Effector memory CD8-positive, alpha-beta T cell (primary cell): ENCODE measurements around the gene SLC25A21.

ENCODE experiments used
- ATAC-seq: fragments of 150-1000 bp; cut with Tn5 transposase; replicated peaks from 2 replicates; pipeline ENCODE4 v1.10.0; 2021; ENCODE audit warnings: mild to moderate bottlenecking, moderate library complexity
- DNase-seq, 3 experiments: peaks; one replicate each; pipeline ENCODE4 v3.0.0; 2021
- H3K27ac Mint-ChIP-seq, 2 donors: one replicate each; pipeline ENCODE4 v1.8.0; 2022; ENCODE audit warnings: mild to moderate bottlenecking in 2 of 2, mixed read lengths in 2 of 2, moderate library complexity in 2 of 2
- H3K27me3 Mint-ChIP-seq, 2 donors: one replicate each; pipeline ENCODE4 v1.8.0; 2022; ENCODE audit warnings: mixed read lengths in 2 of 2
- H3K36me3 Mint-ChIP-seq: one replicate; pipeline ENCODE4 v1.8.0; 2022; ENCODE audit warnings: mild to moderate bottlenecking, moderate library complexity, mixed read lengths; ENCODE audit not compliant: insufficient read depth
- H3K4me1 Mint-ChIP-seq, 2 donors: one replicate each; pipeline ENCODE4 v1.8.0; 2022; ENCODE audit warnings: low read depth in 2 of 2, mixed read lengths in 2 of 2
- H3K4me3 Mint-ChIP-seq, 2 donors: one replicate each; pipeline ENCODE4 v1.8.0; 2022; ENCODE audit warnings: mild to moderate bottlenecking in 2 of 2, mixed read lengths in 2 of 2, moderate library complexity in 2 of 2
- H3K9me3 Mint-ChIP-seq, 2 donors: one replicate each; pipeline ENCODE4 v1.8.0; 2022; ENCODE audit warnings: mixed read lengths in 2 of 2

Gene SLC25A21

DNA sequence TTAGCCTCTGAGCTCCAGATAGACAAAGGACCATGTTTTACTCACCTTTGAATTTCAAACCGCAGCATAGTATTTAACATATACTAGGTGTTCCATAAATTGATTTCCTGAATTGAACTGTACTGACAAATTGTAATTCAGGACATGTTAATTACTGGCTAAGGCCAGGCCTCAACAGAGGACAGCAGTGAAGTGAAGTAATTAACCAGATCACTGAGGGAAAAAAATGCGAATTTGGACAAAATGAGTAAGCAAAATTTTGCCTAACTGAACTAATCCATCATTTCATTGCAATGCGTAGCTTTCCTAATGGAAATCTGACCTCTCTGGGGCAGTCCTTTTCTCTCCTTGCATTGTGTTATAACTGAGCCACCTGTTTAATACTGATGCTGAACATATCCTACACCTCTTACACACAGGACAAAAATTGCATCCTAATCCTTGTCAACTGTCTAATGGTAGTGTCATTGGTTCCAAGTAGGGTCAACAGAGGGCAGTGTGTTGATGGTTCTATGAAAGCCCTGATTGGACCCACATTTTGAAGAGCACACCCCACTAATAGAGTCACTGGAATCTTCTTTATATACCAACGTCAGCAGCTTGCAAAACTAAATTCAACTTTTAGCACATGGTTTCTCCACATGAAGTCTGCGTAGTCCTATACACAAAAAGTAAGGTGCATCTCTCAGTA lies 148.4 kb downstream of the SLC25A21 start:
- ATAC-seq (no peak), DNase-seq (no peak)
- Mint-ChIP-seq H3K9me3 (peaks cover 0 to 7% of the 10 kb centered on the region in 2 donors), H3K4me1 (no peaks in the 10 kb centered on the region), H3K4me3 (no peak overlapping the region), H3K36me3 (no peaks in the 10 kb centered on the region), H3K27me3 (no peaks in the 10 kb centered on the region), H3K27ac (no peak overlapping the region)

DNA sequence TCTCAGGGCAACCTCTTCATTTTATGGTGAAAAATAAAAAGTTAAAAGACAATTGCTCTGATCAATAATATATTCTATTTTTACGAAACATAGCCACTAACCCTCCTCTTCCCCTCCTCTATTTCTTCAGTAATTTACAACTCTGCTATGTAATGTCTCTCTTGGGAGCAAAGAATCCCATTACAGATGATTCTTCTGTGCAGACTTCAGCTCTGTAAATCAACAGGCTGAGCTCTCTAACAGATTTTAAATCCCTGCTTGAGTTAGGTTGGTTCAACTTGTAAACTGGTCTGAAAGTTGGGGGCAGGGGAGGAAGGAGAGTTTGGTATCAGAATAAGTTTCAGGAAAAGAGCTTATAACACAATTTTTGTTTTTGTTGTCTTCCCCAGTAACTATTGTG lies 151.0 kb downstream of the SLC25A21 start:
- Mint-ChIP-seq H3K4me1 (no peaks in the 10 kb centered on the region), H3K9me3 (peaks cover 8 to 13% of the 10 kb centered on the region in 2 donors), H3K4me3 (no peak overlapping the region), H3K36me3 (no peaks in the 10 kb centered on the region), H3K27me3 (no peaks in the 10 kb centered on the region), H3K27ac (no peak overlapping the region)
- no peak for DNase-seq
- ATAC-seq: no peak

DNA sequence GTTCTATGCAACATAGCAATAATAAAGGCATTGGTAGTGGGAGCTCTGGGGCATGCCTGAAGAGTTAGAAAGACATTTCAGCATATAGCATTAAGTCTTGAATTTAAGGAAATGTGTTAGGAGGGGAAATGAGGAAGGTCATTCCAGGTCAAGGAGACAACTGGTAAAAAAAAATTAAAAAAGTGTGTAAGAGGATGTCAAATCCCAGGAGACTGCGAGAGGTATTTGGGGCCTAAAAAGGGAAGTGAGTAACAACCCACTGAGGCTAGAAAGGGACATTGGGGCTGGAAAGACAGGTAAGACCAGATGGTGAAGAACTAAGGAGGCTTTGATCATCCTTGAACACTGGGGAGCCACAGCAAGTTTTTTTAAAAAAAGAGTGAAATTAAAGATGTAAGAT lies 152.9 kb downstream of the SLC25A21 start:
- Mint-ChIP-seq H3K4me1 (no peaks in the 10 kb centered on the region), H3K9me3 (peaks cover 10 to 13% of the 10 kb centered on the region in 2 donors)

DNA sequence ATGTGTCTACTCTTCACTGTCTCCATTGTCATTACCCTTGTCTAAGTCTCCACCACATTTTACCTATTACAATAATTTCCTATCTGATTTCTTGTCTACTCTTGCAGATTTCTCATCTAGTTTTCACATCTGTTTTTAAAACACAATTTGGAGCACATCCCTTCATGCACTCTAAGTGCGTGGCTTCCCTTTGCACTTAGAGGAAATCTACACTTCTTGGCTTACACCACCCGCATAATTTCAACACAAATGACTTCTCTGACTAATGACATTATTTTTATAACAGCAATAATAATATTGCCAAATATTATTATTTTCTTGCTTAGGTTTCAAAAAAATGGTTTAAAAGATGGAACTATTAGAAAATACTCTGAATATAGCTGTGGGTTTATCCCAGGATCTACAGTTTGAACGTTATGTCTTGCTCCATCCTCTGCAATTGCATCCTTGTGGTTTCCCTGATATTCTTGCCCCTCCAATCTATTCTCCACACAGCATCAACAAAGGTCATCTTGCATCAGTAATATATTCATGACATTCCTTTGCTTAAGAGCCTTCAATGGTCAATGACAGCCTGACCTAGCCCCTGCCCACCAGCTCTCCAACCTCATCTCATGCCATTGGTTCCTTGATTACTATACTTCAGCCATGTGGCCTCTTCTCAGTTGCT lies 153.7 kb downstream of the SLC25A21 start:
- H3K4me1 Mint-ChIP-seq: no peaks in the 10 kb centered on the region
- H3K27ac Mint-ChIP-seq: no peak overlapping the region

More for the DNA sequence above, 152.9 kb downstream of the SLC25A21 start:
- H3K4me3 Mint-ChIP-seq: no peak overlapping the region
- no peak overlapping the region for H3K27ac Mint-ChIP-seq
- H3K27me3 Mint-ChIP-seq: no peaks in the 10 kb centered on the region
- no peak for DNase-seq
- no peaks in the 10 kb centered on the region for H3K36me3 Mint-ChIP-seq
- no peak for ATAC-seq

DNA sequence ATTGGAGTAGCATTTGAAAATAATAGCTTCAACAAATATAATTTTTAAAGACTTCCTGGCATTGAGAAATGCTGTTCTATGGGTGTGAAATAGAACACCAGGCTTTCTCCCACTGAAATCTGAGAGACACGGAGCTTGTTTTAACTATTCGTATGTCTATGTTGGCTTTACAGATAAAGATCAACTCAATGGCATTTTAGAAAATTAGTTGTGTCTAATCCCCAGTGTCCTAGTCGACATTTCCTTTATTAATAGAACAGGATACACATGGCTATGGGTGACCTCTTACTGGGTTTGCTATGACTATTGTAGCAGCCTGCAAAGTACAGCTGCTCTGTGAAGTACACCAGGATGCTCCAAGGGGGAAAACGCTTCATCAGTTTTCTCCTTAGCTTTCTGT lies 159.3 kb downstream of the SLC25A21 start:
- Mint-ChIP-seq H3K27ac (no peak overlapping the region), H3K4me3 (no peak overlapping the region), H3K27me3 (no peaks in the 10 kb centered on the region), H3K9me3 (peaks cover 9 to 10% of the 10 kb centered on the region in 2 donors), H3K36me3 (no peaks in the 10 kb centered on the region), H3K4me1 (no peaks in the 10 kb centered on the region)
- ATAC-seq: no peak
- DNase-seq: no peak

More for the DNA sequence above, 153.7 kb downstream of the SLC25A21 start:
- no peak for ATAC-seq
- H3K36me3 Mint-ChIP-seq: no peaks in the 10 kb centered on the region
- H3K27me3 Mint-ChIP-seq: no peaks in the 10 kb centered on the region
- peaks cover 10 to 13% of the 10 kb centered on the region in 2 donors for H3K9me3 Mint-ChIP-seq
- DNase-seq: no peak
- H3K4me3 Mint-ChIP-seq: no peak overlapping the region

DNA sequence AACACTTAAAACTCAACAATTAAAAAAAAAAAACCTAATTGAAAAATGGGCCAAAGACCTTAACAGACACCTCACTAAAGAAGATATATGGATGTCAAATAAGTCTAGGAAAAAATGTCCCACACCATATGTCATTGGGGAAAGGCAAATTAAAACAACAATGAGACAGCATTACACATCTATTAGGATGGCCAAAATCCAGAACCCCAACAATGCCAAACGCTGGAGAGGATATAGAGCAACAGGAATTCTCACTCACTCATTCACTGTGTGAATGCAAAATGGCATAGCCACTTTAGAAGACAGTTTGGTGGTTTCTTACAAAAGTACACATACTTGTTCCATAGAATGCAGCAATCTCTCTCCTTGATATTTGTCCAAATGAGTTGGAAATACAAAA lies 173.7 kb downstream of the SLC25A21 start:
- H3K27ac Mint-ChIP-seq: no peak overlapping the region
- H3K4me3 Mint-ChIP-seq: no peak overlapping the region

DNA sequence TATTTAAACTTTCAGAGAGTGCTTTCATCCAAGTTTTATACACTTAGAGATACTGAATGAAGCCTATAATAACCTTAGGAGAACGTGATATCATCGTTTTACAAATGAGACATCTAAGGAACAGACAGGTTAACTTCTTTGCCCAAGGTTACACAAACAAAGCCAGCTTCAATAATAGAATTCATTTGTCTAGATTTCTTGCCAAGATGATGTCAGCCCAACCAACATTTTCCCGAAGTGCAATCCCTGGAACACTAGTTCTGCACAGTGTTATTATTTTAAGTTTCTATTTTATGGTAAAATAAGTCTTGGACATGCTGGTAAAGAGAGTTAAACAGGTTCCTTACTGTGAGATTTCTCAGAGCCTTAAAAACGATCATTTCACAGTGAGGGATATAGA lies 174.6 kb downstream of the SLC25A21 start:
- ATAC-seq: no peak
- no peak for DNase-seq
- H3K9me3 Mint-ChIP-seq: peaks cover 9 to 11% of the 10 kb centered on the region in 2 donors

More for the DNA sequence above, 173.7 kb downstream of the SLC25A21 start:
- no peak for ATAC-seq
- Mint-ChIP-seq H3K36me3 (no peaks in the 10 kb centered on the region), H3K27me3 (no peaks in the 10 kb centered on the region), H3K9me3 (peaks cover 9 to 11% of the 10 kb centered on the region in 2 donors), H3K4me1 (no peaks in the 10 kb centered on the region)
- no peak for DNase-seq

DNA sequence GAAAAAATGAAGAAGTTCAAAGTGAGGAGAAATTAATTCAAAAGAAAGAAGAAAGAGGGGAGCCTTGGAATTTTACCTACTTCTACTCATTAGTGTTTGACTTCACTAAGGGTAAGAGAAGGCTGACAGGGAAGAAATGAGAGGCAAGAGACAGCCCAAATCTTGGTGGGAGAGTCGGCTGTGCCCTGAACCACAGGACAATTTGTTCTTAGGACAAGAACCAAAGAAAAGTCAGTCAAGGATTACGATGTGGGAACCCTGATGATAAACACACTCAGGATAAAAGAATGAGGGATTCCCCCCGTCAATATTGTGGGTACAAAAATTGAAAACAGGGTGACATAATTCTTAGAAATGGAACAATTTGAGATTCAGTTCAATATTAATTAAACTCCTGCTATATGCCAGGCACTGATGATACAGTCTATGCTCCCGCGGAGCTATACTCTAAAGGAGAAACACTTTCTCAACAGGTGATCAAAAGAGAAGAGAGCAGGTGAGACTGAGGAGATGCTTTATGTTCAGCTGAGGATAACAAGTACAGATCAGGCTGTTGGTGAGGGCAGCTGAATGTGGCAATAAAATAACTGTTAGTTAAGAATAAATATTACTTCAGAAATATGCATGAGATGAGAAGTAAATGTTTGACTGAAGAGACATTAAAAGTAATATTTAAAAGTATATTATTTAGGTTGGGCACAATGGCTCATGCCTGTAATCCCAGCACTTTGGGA lies 175.4 kb downstream of the SLC25A21 start:
- ATAC-seq: no peak
- Mint-ChIP-seq H3K9me3 (peaks cover 7 to 11% of the 10 kb centered on the region in 2 donors), H3K36me3 (no peaks in the 10 kb centered on the region), H3K4me1 (no peaks in the 10 kb centered on the region), H3K27me3 (no peaks in the 10 kb centered on the region), H3K27ac (no peak overlapping the region), H3K4me3 (no peak overlapping the region)
- no peak for DNase-seq

More for the DNA sequence above, 174.6 kb downstream of the SLC25A21 start:
- no peaks in the 10 kb centered on the region for H3K4me1 Mint-ChIP-seq
- no peak overlapping the region for H3K4me3 Mint-ChIP-seq
- no peaks in the 10 kb centered on the region for H3K36me3 Mint-ChIP-seq
- no peaks in the 10 kb centered on the region for H3K27me3 Mint-ChIP-seq
- no peak overlapping the region for H3K27ac Mint-ChIP-seq

DNA sequence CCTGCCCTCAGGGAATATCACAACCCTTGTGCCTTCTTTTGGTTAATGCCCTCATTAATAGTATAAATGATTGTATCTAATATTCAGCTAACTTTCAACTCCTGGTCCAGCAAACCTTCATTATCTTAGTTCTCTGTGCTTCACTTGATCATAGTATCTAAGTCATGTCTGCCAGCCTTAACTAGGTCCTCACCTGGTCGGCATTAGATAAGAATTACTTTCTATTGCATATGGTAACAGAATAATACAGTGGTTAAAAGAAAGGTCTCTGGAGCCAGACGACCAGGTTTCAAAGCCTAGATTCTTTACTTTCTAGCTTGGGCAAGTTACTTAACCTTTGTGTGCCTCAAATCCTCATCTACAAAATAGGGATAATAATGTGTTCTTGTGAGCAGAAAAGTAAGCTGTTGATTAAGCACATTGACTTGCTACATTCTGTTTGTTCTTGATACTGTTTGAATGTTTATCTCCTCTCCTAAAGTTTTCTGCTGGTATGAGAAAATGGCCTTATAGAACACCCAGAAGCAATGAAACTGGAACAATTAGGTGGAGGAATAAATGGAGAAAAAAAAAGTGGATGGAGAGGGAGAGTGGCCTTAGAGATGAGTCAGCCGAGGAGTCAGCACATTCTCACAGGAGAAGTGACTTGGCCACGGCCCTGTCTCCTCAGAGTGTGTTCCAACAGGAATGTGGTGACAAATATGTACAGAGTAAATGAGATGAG lies 176.1 kb downstream of the SLC25A21 start:
- DNase-seq (no peak), ATAC-seq (no peak)
- Mint-ChIP-seq H3K4me1 (no peaks in the 10 kb centered on the region), H3K9me3 (peaks cover 7 to 11% of the 10 kb centered on the region in 2 donors), H3K4me3 (no peak overlapping the region), H3K27me3 (no peaks in the 10 kb centered on the region), H3K27ac (no peak overlapping the region), H3K36me3 (no peaks in the 10 kb centered on the region)

DNA sequence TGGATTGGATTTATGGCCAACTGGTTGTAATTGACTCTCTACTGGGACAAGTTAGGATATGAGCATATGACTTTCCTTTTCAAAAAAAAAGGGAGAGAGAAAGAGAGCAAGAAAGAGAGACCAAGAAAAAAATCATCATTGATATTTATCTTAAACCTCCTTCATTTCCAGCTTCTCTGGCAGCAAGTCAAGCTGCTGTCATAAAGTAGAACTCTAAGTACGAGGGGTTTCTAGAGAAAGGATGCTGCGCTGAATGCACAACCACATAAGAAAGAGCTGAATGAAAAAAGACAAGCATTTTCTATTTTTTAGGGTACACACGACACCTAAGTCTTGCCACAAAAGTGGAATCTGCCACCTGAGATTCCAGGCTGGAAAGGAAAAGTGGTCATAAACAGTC lies 182.6 kb downstream of the SLC25A21 start:
- Mint-ChIP-seq H3K27ac (no peak overlapping the region), H3K36me3 (no peaks in the 10 kb centered on the region), H3K4me3 (no peak overlapping the region), H3K9me3 (peaks cover 0 to 5% of the 10 kb centered on the region in 2 donors), H3K27me3 (no peaks in the 10 kb centered on the region), H3K4me1 (no peaks in the 10 kb centered on the region)
- ATAC-seq: no peak
- no peak for DNase-seq

DNA sequence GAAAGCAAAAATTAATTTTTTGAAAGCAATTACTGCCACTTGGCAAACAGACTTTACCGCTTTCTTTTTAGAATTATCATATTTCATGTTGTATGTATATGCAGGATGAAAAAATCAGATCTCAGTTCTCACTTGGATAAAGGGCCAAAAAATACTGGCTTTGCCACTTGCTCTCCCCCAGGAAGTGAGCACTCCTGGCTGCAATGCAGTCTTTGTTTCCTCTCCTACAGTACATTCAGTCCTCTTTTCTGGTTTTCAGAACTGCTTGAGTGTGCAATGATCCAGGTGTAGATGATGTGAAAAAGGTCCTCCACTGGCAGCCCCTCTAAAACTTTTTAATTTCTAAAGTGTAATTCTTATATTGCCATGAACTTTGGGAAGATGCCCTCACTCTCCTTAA lies 183.4 kb downstream of the SLC25A21 start:
- ATAC-seq: no peak
- H3K27ac Mint-ChIP-seq: no peak overlapping the region
- peaks cover 0 to 5% of the 10 kb centered on the region in 2 donors for H3K9me3 Mint-ChIP-seq
- no peak overlapping the region for H3K4me3 Mint-ChIP-seq
- H3K4me1 Mint-ChIP-seq: no peaks in the 10 kb centered on the region
- H3K36me3 Mint-ChIP-seq: no peaks in the 10 kb centered on the region
- DNase-seq: no peak
- H3K27me3 Mint-ChIP-seq: no peaks in the 10 kb centered on the region

DNA sequence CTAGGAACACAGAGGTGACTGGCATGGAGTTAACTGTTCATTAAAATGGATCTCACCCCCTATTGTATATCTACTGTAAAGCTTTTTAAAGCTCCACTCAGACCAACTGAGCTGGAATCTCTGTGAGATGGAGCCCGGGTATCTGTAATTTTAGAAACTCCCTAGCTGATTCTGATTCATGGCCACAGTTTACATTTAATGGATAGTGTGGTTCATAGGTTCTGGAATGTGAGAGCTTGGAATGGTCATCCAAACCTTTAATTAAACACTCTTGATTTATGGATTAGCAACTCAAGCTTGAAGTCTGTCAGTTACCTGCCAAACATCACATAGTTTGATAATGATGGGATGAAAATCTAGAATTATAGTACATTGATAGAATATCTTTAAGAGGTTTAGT lies 183.8 kb downstream of the SLC25A21 start:
- no peaks in the 10 kb centered on the region for H3K36me3 Mint-ChIP-seq
- peaks cover 0 to 5% of the 10 kb centered on the region in 2 donors for H3K9me3 Mint-ChIP-seq
- DNase-seq (no peak), ATAC-seq (no peak)
- H3K4me1 Mint-ChIP-seq: no peaks in the 10 kb centered on the region
- no peak overlapping the region for H3K27ac Mint-ChIP-seq
- H3K4me3 Mint-ChIP-seq: no peak overlapping the region
- no peaks in the 10 kb centered on the region for H3K27me3 Mint-ChIP-seq

DNA sequence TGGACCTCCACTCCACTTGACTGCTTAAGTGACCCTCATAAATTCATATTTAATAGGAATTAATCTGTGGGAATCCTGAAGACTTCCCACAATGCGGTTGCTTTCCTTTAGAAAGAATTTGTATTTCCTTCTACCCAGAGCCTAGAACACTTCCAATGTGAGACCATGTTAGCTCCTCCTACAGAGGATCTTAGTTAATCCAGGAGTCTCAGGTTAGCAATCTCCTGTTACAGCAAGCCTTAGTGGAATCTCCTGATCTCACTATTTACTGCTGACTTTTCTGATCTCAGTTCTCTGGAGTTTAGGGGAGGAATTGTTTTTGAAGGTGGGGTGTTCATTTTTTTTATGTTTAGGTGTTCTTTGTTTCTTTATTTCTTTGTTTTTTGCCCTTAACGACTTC lies 186.0 kb downstream of the SLC25A21 start:
- Mint-ChIP-seq H3K9me3 (peaks cover 0 to 5% of the 10 kb centered on the region in 2 donors), H3K27ac (no peak overlapping the region), H3K27me3 (no peaks in the 10 kb centered on the region), H3K4me3 (no peak overlapping the region), H3K36me3 (no peaks in the 10 kb centered on the region), H3K4me1 (no peaks in the 10 kb centered on the region)
- ATAC-seq (no peak), DNase-seq (no peak)
